Gastroesophageal sphincter (tissue), 4 donors: ENCODE results near the gene GDF15. TPM values are rescaled to one million over a fixed set of nuclear protein-coding genes. Genes with fewer than 3 reads are reported as not detected.
A peak's percentile ranks its signal among the peaks of the same experiment; 100 is the strongest.
"Not testable (repeated sequence)": the region's sequence is repeated elsewhere in the genome, so short reads cannot be mapped to it uniquely, and the experiment has no call there.

Source experiments
- ATAC-seq: fragments of 150-250 bp; one replicate; pipeline ENCODE4 v1.9.1; 2016; ENCODE audit warnings: mild to moderate bottlenecking, moderate library complexity
- H3K27ac ChIP-seq, 4 donors: fragments of 200-600 bp; sonication (generic) in 3 of 4; 1 replicate in 3 of 4; 2 replicates in 1 of 4; pipeline ENCODE4 v1.5.1; 2016 to 2019
- H3K27me3 ChIP-seq: fragments of 200-600 bp; sonication (generic); one replicate; pipeline ENCODE4 v1.5.1; 2019
- H3K36me3 ChIP-seq, 2 donors: fragments of 200-600 bp; sonication (generic); one replicate each; pipeline ENCODE4 v1.5.1; 2019; ENCODE audit warnings: control low read depth in 1 of 2
- H3K4me1 ChIP-seq, 3 donors: fragments of 200-600 bp; sonication (generic); 1 replicate in 2 of 3; 2 replicates in 1 of 3; pipeline ENCODE4 v1.5.1; 2016 to 2019; ENCODE audit warnings: control low read depth in 2 of 3
- H3K4me3 ChIP-seq, 2 donors: fragments of 200-600 bp; sonication (generic); one replicate each; pipeline ENCODE4 v1.5.1; 2019; ENCODE audit warnings: mild to moderate bottlenecking in 1 of 2, moderate library complexity in 1 of 2
- H3K9me3 ChIP-seq, 3 donors: fragments of 200-600 bp; sonication (generic); one replicate each; pipeline ENCODE4 v1.5.1; 2017 to 2019; ENCODE audit warnings: control low read depth in 2 of 3
- EP300 ChIP-seq: sonication (generic); formaldehyde crosslinking; IDR thresholded peaks from one replicate; pipeline ENCODE4 v1.6.1; 2017; ENCODE audit warnings: antibody characterized with exemption, mild to moderate bottlenecking
- POLR2A ChIP-seq, 2 donors: fragments of 450-650 bp; IDR thresholded peaks; one replicate each; pipeline ENCODE4 v1.6.1; 2017; ENCODE audit warnings: antibody characterized with exemption in 2 of 2, mild to moderate bottlenecking in 2 of 2, moderate library complexity in 1 of 2
- POLR2AphosphoS5 ChIP-seq: sonication (generic); formaldehyde crosslinking; IDR thresholded peaks from one replicate; pipeline ENCODE4 v1.6.1; 2017; ENCODE audit warnings: antibody characterized with exemption
- WGBS, 2 donors: methylation state at CpG; one replicate each; pipeline ENCODE4 v1.1.5; 2018; ENCODE audit warnings: low coverage in 1 of 2; 5-methylcytosine and 5-hydroxymethylcytosine counted together
- total RNA-seq, 4 donors: library from RNA; depleted of rRNA; stranded (reverse); fragments of >200 nt; gene quantifications; one replicate each; pipeline ENCODE4 v1.1.0, GENCODE V29; 2016
- TF ChIP-seq, protein P1 (sequence below), 4 experiments: fragments of 200-600 bp in 2 of 4; fragments of 450-650 bp in 2 of 4; sonication (generic) in 1 of 4; IDR thresholded peaks; one replicate each; pipeline ENCODE4 v1.5.1; 2017 to 2019; ENCODE audit warnings: antibody characterized with exemption in 4 of 4, mild to moderate bottlenecking in 2 of 4, moderate library complexity in 2 of 4

GDF15 gene
- total RNA-seq, 4 donors from 2014 or later, result 0.62 to 3.7 (median 3.0) TPM

DNA sequence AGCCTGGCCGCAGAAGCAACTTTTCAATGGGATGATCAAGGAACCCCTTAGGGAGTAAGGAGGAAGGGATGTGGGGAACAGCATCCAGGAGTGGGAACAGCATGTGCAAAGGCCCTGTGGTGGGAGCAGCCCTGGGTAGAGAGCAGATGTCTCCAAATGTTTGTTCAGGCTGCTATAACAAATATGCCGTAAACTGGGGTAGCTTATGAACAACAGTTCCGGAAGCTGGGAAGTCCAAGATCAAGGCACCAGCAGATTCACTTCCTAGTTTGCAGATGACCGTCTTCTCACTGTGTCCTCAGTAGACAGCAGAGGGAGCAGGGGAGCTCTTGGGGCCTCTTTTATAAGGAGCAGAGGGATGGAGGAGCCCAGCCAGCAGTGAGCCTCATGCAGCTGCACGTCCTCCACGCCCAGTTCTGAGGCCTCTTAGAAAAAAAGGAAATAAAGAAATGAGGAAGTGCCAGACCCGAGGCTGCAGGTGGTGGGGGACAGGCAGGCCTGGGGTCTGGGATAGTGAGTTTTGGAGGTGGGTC, 15.7 kb downstream of the GDF15 start:
- no peak for TF ChIP-seq EP300
- no peak for TF ChIP-seq POLR2A (IDR thresholded peaks at IDR 0.05)
- TF ChIP-seq, protein P1, sequence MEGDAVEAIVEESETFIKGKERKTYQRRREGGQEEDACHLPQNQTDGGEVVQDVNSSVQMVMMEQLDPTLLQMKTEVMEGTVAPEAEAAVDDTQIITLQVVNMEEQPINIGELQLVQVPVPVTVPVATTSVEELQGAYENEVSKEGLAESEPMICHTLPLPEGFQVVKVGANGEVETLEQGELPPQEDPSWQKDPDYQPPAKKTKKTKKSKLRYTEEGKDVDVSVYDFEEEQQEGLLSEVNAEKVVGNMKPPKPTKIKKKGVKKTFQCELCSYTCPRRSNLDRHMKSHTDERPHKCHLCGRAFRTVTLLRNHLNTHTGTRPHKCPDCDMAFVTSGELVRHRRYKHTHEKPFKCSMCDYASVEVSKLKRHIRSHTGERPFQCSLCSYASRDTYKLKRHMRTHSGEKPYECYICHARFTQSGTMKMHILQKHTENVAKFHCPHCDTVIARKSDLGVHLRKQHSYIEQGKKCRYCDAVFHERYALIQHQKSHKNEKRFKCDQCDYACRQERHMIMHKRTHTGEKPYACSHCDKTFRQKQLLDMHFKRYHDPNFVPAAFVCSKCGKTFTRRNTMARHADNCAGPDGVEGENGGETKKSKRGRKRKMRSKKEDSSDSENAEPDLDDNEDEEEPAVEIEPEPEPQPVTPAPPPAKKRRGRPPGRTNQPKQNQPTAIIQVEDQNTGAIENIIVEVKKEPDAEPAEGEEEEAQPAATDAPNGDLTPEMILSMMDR (IDR thresholded peaks at IDR 0.05), result peak in 2 of 4 experiments; percentile 19 to 47
- H3K4me1 ChIP-seq, result peaks cover 0 to 8% (median 0%) of the 10 kb centered on the region in 3 donors
- peaks cover 16% of the 10 kb centered on the region for H3K27me3 ChIP-seq
- no peak overlapping the region for H3K4me3 ChIP-seq
- H3K36me3 ChIP-seq, result no peaks in the 10 kb centered on the region
- no peaks in the 10 kb centered on the region for H3K9me3 ChIP-seq
- ATAC-seq, result peak; percentile 76
- H3K27ac ChIP-seq, result peak overlapping the region in 1 of 4 donors; percentile 51
- 20% methylated on average over 4 of the region's 7 CpGs; no CpG with 5 or more reads in 1 of the 2 donors for WGBS, 2 donors

DNA sequence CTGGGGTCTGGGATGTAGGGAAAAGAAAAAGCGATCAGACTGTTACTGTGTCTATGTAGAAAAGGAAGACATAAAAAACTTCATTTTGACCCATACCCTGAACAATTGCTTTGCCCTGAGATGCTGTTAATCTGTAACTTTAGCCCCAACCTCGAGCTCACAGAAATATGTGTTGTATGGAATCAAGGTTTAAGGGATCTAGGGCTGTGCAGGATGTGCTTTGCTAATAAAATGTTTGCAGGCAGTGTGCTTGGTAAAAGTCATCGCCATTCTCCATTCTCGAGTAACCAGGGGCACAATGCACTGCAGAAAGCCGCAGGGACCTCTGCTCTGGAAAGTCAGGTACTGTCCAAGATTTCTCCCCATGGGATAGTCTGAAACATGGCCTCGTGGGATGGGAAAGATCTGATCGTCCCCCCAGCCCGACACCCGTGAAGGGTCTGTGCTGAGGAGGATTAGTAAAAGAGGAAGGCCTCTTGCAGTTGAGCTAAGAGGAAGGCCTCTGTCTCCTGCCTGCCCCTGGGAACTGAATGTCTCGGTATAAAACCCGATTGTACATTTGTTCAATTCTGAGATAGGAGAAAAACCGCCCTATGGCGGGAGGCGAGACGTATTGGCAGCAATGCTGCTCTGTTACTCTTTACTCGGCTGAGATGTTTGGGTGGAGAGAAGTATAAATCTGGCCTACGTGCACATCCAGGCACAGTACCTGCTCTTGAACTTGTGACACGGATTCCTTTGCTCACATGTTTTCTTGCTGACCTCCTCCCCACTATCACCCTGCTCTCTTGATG, 16.7 kb downstream of the GDF15 start:
- H3K9me3 ChIP-seq, ATAC-seq, H3K4me1 ChIP-seq, H3K4me3 ChIP-seq, H3K27me3 ChIP-seq, H3K36me3 ChIP-seq: not testable (repeated sequence)
- 78 to 81% methylated on average over 4 to 11 of the region's 18 CpGs for WGBS, 2 donors
- H3K27ac ChIP-seq, result peak overlapping the region in 1 of 4 donors; percentile 51

DNA sequence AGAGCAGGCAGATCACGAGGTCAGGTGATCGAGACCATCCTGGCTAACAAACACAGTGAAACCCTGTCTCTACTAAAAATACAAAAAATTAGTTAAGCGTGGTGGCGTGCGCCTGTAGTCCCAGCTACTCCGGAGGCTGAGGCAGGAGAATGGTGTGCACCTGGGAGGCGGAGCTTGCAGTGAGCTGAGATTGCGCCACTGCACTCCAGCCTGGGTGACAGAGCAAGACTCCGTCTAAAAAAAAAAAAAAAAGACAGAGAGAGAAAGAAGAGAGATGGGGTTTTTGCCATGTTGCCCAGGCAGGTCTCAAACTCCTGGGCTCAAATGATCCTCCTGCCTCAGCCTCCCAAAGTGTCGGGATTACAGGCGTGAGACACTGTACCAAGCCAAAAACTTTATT, 19.8 kb downstream of the GDF15 start:
- H3K4me3 ChIP-seq, H3K27me3 ChIP-seq, H3K4me1 ChIP-seq, ATAC-seq, H3K9me3 ChIP-seq, H3K27ac ChIP-seq, H3K36me3 ChIP-seq: not testable (repeated sequence)
- WGBS, 2 donors, result 89 to 91% methylated on average over 6 to 9 of the region's 11 CpGs

DNA sequence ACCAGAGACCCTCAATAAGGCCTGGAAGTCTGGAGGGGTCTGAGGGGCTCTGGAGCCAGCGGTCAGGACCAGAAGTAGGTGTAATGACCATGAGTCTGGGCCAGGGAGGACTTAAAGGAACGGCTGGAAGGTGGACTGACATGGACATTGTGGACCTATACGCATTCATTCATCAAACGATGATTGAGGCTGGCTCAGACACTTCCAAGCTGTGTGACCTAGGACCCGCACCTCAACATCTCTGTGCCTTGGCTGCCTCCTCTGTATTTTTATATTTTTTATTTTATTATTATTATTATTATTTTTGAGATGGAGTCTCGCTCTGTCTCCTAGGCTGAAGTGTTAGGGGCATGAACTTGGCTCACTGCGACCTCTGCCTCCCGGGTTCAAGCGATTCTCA, 20.8 kb downstream of the GDF15 start:
- no peaks in the 10 kb centered on the region for H3K27me3 ChIP-seq
- no peak for ATAC-seq
- WGBS, 2 donors, result 83 to 94% methylated on average over 5 to 9 of the region's 9 CpGs
- H3K27ac ChIP-seq, result no peak overlapping the region
- TF ChIP-seq EP300, result no peak
- TF ChIP-seq, protein P1 (IDR thresholded peaks at IDR 0.05), result no peak
- H3K4me3 ChIP-seq, result no peak overlapping the region
- no peaks in the 10 kb centered on the region for H3K9me3 ChIP-seq
- H3K36me3 ChIP-seq, result no peaks in the 10 kb centered on the region
- peaks cover 0 to 7% (median 0%) of the 10 kb centered on the region in 3 donors for H3K4me1 ChIP-seq

DNA sequence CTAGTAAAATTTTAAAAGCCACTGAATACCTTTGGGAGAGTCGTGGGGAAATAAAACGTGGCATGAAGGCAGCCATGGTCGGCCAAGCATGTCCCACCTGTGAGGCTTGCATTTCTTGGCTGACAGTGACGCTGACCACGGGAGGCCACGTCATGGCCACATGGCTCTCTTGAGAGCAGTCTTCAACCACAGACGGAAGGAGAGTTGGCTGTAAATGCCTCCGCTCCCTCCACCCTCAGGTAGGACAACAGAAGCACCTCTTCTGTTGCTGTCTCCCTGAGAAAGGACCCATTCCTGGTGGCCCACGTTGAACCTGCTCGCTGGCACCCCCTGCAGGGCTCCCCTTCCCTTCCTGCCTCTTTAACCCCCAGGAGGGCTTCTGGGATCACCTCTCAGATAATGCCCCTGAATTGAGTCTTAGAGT, 22.1 kb downstream of the GDF15 start:
- H3K4me1 ChIP-seq, result peaks cover 0 to 7% (median 0%) of the 10 kb centered on the region in 3 donors
- TF ChIP-seq, protein P1 (IDR thresholded peaks at IDR 0.05), result peak in 2 of 4 experiments; percentile 14 to 49
- TF ChIP-seq EP300, result no peak
- ATAC-seq, result no peak
- WGBS, 2 donors, result 52 to 61% methylated on average over 4 to 9 of the region's 10 CpGs
- H3K27ac ChIP-seq, result no peak overlapping the region
- H3K36me3 ChIP-seq, result no peaks in the 10 kb centered on the region
- no peaks in the 10 kb centered on the region for H3K27me3 ChIP-seq
- H3K9me3 ChIP-seq, result no peaks in the 10 kb centered on the region
- no peak overlapping the region for H3K4me3 ChIP-seq

DNA sequence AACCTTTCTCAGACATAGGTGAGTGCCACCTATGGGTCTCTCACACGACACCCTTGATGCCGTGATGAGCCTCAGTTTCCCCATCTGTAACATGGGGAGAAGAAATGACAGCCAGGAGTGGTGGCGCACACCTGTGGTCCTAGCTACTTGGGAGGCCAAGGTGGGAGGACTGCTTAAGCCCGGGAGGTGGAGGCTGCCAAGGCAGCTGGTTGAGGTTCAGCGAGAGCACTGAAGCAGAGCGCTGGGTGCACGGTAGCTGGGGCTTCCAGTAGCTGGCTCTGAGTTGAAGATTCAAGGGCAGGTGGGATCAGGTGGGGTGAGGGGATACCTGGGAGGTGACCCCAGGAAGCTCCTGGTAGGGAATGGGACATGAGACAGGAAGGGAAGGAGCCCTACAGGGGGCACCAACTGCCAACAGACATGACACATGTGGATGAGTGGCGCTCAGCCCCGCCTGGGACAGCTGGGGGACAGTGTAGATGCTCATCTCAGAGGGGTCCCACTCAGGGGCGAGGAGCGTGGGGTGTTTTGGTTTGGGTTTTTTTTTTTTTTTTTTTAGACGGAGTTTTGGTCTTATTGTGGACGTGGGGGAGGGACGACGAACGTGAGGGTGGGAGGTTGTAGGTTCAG, 26.8 kb downstream of the GDF15 start:
- TF ChIP-seq EP300 (no peak), POLR2AphosphoS5 (no peak)
- WGBS, 2 donors, result 56 to 73% methylated on average over 8 to 9 of the region's 16 CpGs
- H3K9me3 ChIP-seq, result no peaks in the 10 kb centered on the region
- H3K4me3 ChIP-seq, result no peak overlapping the region
- no peaks in the 10 kb centered on the region for H3K36me3 ChIP-seq
- no peak overlapping the region for H3K27ac ChIP-seq
- no peaks in the 10 kb centered on the region for H3K27me3 ChIP-seq
- no peak for ATAC-seq
- H3K4me1 ChIP-seq, result peaks cover 0 to 43% (median 34%) of the 10 kb centered on the region in 3 donors
